HL-60 (cell line): ENCODE data around the gene PEX26.

Source experiments
- DNase-seq, 2 experiments: peaks; one replicate each; pipeline ENCODE4 v3.0.0-alpha.2; 2010 to 2020; ENCODE audit warnings: low read depth in 1 of 2, low spot score in 1 of 2
- H3K27ac ChIP-seq: fragments of 250-450 bp; sonication (Bioruptor Pico); replicated peaks from 2 replicates; pipeline ENCODE4 v1.5.1; 2020; ENCODE audit warnings: mild to moderate bottlenecking, moderate library complexity
- H3K27me3 ChIP-seq: fragments of 250-450 bp; sonication (Bioruptor Pico); 2 replicates; pipeline ENCODE4 v1.5.1; 2021; ENCODE audit warnings: mild to moderate bottlenecking, moderate library complexity; ENCODE audit not compliant: insufficient read depth, poor library complexity, severe bottlenecking
- H3K4me3 ChIP-seq: replicated peaks from 2 replicates; pipeline ENCODE4 v1.5.1; 2011; ENCODE audit warnings: mild to moderate bottlenecking, control low read depth, low read length; ENCODE audit not compliant: insufficient read depth
- GABPA ChIP-seq: IDR thresholded peaks from 2 replicates; pipeline ENCODE4 v1.6.1; 2012; ENCODE audit warnings: low read depth
- POLR2AphosphoS5 ChIP-seq: IDR thresholded peaks from 2 replicates; pipeline ENCODE4 v1.6.1; 2012; ENCODE audit warnings: low read depth
- SPI1 ChIP-seq: IDR thresholded peaks from 2 replicates; pipeline ENCODE4 v1.6.1; 2012; ENCODE audit warnings: low read depth, mild to moderate bottlenecking, borderline replicate concordance
- TF ChIP-seq, protein P1 (sequence below): IDR thresholded peaks from 2 replicates; pipeline ENCODE4 v1.6.1; 2012; ENCODE audit warnings: low read depth; ENCODE audit not compliant: insufficient replicate concordance
- TF ChIP-seq, protein P2 (sequence below): IDR thresholded peaks from one replicate; pipeline ENCODE4 v1.5.1; 2011; ENCODE audit warnings: low read length, control low read depth, inconsistent platforms; ENCODE audit not compliant: insufficient read depth

The PEX26 gene

GRCh38 chr22:18031695-18032454, 45.9 kb upstream of the PEX26 start:
- TF ChIP-seq SPI1: no peak
- TF ChIP-seq, protein P1, sequence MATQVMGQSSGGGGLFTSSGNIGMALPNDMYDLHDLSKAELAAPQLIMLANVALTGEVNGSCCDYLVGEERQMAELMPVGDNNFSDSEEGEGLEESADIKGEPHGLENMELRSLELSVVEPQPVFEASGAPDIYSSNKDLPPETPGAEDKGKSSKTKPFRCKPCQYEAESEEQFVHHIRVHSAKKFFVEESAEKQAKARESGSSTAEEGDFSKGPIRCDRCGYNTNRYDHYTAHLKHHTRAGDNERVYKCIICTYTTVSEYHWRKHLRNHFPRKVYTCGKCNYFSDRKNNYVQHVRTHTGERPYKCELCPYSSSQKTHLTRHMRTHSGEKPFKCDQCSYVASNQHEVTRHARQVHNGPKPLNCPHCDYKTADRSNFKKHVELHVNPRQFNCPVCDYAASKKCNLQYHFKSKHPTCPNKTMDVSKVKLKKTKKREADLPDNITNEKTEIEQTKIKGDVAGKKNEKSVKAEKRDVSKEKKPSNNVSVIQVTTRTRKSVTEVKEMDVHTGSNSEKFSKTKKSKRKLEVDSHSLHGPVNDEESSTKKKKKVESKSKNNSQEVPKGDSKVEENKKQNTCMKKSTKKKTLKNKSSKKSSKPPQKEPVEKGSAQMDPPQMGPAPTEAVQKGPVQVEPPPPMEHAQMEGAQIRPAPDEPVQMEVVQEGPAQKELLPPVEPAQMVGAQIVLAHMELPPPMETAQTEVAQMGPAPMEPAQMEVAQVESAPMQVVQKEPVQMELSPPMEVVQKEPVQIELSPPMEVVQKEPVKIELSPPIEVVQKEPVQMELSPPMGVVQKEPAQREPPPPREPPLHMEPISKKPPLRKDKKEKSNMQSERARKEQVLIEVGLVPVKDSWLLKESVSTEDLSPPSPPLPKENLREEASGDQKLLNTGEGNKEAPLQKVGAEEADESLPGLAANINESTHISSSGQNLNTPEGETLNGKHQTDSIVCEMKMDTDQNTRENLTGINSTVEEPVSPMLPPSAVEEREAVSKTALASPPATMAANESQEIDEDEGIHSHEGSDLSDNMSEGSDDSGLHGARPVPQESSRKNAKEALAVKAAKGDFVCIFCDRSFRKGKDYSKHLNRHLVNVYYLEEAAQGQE: no peak
- TF ChIP-seq, protein P2, sequence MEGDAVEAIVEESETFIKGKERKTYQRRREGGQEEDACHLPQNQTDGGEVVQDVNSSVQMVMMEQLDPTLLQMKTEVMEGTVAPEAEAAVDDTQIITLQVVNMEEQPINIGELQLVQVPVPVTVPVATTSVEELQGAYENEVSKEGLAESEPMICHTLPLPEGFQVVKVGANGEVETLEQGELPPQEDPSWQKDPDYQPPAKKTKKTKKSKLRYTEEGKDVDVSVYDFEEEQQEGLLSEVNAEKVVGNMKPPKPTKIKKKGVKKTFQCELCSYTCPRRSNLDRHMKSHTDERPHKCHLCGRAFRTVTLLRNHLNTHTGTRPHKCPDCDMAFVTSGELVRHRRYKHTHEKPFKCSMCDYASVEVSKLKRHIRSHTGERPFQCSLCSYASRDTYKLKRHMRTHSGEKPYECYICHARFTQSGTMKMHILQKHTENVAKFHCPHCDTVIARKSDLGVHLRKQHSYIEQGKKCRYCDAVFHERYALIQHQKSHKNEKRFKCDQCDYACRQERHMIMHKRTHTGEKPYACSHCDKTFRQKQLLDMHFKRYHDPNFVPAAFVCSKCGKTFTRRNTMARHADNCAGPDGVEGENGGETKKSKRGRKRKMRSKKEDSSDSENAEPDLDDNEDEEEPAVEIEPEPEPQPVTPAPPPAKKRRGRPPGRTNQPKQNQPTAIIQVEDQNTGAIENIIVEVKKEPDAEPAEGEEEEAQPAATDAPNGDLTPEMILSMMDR: no peak
- TF ChIP-seq GABPA: no peak
- TF ChIP-seq POLR2AphosphoS5: no peak
- H3K27me3 ChIP-seq: no peaks in the 10 kb centered on the region
- H3K27ac ChIP-seq: no peak overlapping the region
- no peak for DNase-seq
- no peak overlapping the region for H3K4me3 ChIP-seq

DNA sequence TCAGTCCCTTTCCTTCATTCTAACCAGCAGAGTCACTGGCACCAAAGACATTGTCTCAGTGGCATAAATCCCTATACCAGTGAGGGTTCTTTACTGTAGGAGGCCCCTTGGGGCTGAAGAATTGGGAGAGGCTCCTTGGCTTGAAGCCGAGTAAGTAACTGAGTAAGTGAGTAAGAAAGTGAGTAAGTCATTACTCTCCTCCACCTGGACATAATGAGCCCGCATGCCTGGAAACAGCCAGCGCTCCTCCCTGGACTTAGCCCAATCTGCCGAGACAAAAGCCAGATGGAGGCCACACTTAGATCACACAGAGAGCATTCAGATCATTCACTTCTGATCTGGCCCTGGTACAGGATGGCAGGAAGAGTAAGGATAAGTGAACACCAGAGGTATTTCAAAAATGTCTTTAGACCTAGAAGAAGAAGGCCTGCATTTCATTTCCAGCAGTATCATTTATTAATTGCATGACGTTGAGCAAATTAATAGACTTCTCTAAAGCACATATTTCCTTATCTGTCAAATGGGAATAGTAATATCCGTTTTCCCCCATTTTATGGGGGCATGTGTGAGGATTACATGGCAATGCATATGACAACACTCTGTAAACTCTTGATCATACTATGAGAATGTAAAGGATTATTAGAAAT, 45.2 kb upstream of the PEX26 start:
- Histone ChIP-seq H3K4me3 (no peak overlapping the region), H3K27ac (no peak overlapping the region), H3K27me3 (no peaks in the 10 kb centered on the region)
- DNase-seq: no peak
- TF ChIP-seq, protein P1: no peak
- TF ChIP-seq POLR2AphosphoS5: no peak
- TF ChIP-seq, protein P2: no peak
- no peak for TF ChIP-seq GABPA
- no peak for TF ChIP-seq SPI1

GRCh38 chr22:18033204-18033998, 44.4 kb upstream of the PEX26 start:
- TF ChIP-seq GABPA: no peak
- TF ChIP-seq, protein P1: no peak
- Histone ChIP-seq H3K27ac (no peak overlapping the region), H3K4me3 (no peak overlapping the region), H3K27me3 (no peaks in the 10 kb centered on the region)
- no peak for DNase-seq
